ENCODE measurements around the gene ZNF608.

The ZNF608 gene

GRCh38 chr5:124697501-124697900 lies 48.9 kb downstream of the ZNF608 start:
- Histone ChIP-seq H3K9me3 (ENCODE audit: severe bottlenecking) (no peaks in the 10 kb centered on the region), H3K4me3 (ENCODE audit: low read depth, low read length) (no peak overlapping the region), H3K36me3 (peaks cover 19% of the 10 kb centered on the region), H3K27me3 (ENCODE audit: insufficient read depth, low read depth, severe bottlenecking) (no peaks in the 10 kb centered on the region), H3K27ac (no peak overlapping the region)
- DNase-seq: no peak
- TF ChIP-seq CTCF (IDR thresholded peaks at IDR 0.05; ENCODE audit: low read depth, low read length): no peak

- Histone ChIP-seq H3K27me3 (ENCODE audit: insufficient read depth, low read depth, severe bottlenecking) (no peaks in the 10 kb centered on the region), H3K27ac (no peak overlapping the region), H3K36me3 (peaks cover 19% of the 10 kb centered on the region), H3K4me3 (ENCODE audit: low read depth, low read length) (no peak overlapping the region), H3K9me3 (ENCODE audit: severe bottlenecking) (no peaks in the 10 kb centered on the region)
- DNase-seq: no peak
- no peak for TF ChIP-seq CTCF (IDR thresholded peaks at IDR 0.05; ENCODE audit: low read depth, low read length)
Measured at GRCh38 chr5:124696898-124697297, 49.5 kb downstream of the ZNF608 start.
